Fibroblast of lung (primary cell): ENCODE measurements around the gene FNDC7.

Experiments used
- CTCF ChIP-seq, 2 donors: IDR thresholded peaks in 1 of 2; conservative IDR thresholded peaks in 1 of 2; 1 replicate in 1 of 2; 2 replicates in 1 of 2; pipeline ENCODE4 v1.5.1; 2011 to 2012; ENCODE audit warnings: low read length in 2 of 2, control low read depth in 1 of 2, inconsistent platforms in 1 of 2, low read depth in 1 of 2, mild to moderate bottlenecking in 1 of 2
- EZH2 ChIP-seq: IDR thresholded peaks from 2 replicates; pipeline ENCODE4 v1.5.1; 2012; ENCODE audit warnings: low read length, control low read depth, mild to moderate bottlenecking; ENCODE audit errors: missing control alignments

- TF ChIP-seq CTCF (conservative IDR thresholded peaks at IDR 0.05 in 1 of 2, IDR thresholded peaks at IDR 0.05 in 1 of 2; ENCODE audit: low read depth in 1 of 2, low read length in 2 of 2) (no peak), EZH2 (no peak)
Measured at GRCh38 chr1:108685529-108685928, 27.2 kb upstream of the FNDC7 start.
